ENCODE measurements around the gene KLRC3.

GRCh38 chr12:10366875-10367274, 53.5 kb downstream of the KLRC3 start:
- peak in 2 of 6 experiments; percentile 12 to 30 for TF ChIP-seq CTCF (IDR thresholded peaks at IDR 0.05)
- TF ChIP-seq POLR2A (IDR thresholded peaks at IDR 0.05) = no peak
